A549 (cell line): ENCODE measurements around the gene CDK5R1.

ENCODE experiments used
- BHLHE40 ChIP-seq: IDR thresholded peaks from 2 replicates; pipeline ENCODE4 v1.6.1; 2012; ENCODE audit warnings: low read depth, low read length, inconsistent platforms
- CTCF ChIP-seq: fragments of >200 bp; sonication (Bioruptor Twin); formaldehyde crosslinking; IDR thresholded peaks from 3 replicates; pipeline ENCODE4 v1.5.1; 2016
- RFX5 ChIP-seq: fragments of 450-650 bp; IDR thresholded peaks from 2 replicates; pipeline ENCODE4 v1.7.1; 2014; ENCODE audit warnings: antibody characterized with exemption, mild to moderate bottlenecking, moderate library complexity

- TF ChIP-seq BHLHE40 (no peak), CTCF (no peak), RFX5 (no peak)
These were observed 23.7 kb downstream of the CDK5R1 start for GRCh38 chr17:32510466-32510865.
